Esophagus squamous epithelium (tissue), 4 donors: ENCODE measurements around the gene FOXO6.

ENCODE experiments used
- POLR2A ChIP-seq, 4 donors: fragments of 450-650 bp; IDR thresholded peaks; one replicate each; pipeline ENCODE4 v1.6.1; 2017; ENCODE audit warnings: antibody characterized with exemption in 4 of 4, mild to moderate bottlenecking in 4 of 4, moderate library complexity in 3 of 4
- TF ChIP-seq, protein P1 (sequence below), 6 experiments: fragments of 450-650 bp in 4 of 6; fragments of 200-600 bp in 2 of 6; sonication (generic) in 2 of 6; IDR thresholded peaks; one replicate each; pipeline ENCODE4 v1.5.1; 2016 to 2019; ENCODE audit warnings: antibody characterized with exemption in 6 of 6, mild to moderate bottlenecking in 4 of 6, moderate library complexity in 4 of 6

DNA sequence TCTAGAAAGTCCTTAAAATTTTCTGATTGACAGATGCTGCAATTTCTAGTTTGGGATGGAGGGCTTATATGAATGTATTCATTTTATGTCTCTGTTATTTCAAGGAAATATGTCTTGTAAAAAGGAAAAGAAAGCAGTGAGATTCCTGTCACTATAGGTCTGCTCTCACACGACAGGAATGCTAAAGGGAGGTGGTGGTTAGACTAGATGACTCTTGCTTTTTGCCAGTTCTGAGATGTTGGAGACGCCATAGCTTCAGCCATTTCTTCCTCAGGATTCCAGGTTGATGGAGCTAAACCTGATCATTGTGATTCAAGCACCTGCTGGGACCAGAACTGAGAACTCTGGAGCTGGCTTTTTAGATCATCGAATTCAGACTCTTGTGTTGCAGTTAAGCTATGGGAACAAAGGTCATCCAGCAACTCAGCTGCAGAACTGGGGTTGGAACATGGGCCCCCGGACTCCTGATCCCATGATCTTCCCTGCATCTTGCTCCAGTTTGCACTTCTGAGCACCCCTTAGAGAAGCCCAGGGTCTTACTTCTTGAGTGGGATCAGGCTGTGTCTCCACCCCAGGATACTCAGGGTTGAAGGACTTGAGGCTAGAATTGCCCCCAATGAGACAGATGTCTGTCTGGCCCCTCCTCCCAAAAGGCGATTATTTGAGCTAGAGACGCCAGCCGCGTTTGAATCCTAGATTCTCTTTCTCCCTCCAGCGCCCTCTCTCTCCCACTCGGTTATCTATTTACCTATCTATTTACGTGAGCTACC is 46.7 kb upstream of the FOXO6 start:
- no peak for TF ChIP-seq POLR2A (IDR thresholded peaks at IDR 0.05)
- TF ChIP-seq, protein P1, sequence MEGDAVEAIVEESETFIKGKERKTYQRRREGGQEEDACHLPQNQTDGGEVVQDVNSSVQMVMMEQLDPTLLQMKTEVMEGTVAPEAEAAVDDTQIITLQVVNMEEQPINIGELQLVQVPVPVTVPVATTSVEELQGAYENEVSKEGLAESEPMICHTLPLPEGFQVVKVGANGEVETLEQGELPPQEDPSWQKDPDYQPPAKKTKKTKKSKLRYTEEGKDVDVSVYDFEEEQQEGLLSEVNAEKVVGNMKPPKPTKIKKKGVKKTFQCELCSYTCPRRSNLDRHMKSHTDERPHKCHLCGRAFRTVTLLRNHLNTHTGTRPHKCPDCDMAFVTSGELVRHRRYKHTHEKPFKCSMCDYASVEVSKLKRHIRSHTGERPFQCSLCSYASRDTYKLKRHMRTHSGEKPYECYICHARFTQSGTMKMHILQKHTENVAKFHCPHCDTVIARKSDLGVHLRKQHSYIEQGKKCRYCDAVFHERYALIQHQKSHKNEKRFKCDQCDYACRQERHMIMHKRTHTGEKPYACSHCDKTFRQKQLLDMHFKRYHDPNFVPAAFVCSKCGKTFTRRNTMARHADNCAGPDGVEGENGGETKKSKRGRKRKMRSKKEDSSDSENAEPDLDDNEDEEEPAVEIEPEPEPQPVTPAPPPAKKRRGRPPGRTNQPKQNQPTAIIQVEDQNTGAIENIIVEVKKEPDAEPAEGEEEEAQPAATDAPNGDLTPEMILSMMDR (IDR thresholded peaks at IDR 0.05): no peak
